HG03520 (cell line): ENCODE data around the gene CBFB.
"Not testable (repeated sequence)": the region's sequence is repeated elsewhere in the genome, so short reads cannot be mapped to it uniquely, and the experiment has no call there.

ENCODE experiments used
- ATAC-seq: cut with Tn5 transposase; IDR thresholded peaks from one replicate; pipeline ENCODE4 v1.9.1; 2021; ENCODE audit warnings: mild to moderate bottlenecking, moderate library complexity; ENCODE audit not compliant: unreplicated experiment

The CBFB gene

GRCh38 chr16:67040166-67040565 lies 11.2 kb downstream of the CBFB start:
- no peak for ATAC-seq

GRCh38 chr16:67040906-67041305 lies 12.0 kb downstream of the CBFB start:
- no peak for ATAC-seq

- ATAC-seq = not testable (repeated sequence)
Observed at GRCh38 chr16:67041520-67041919, 12.6 kb downstream of the CBFB start.

GRCh38 chr16:67043420-67043819 lies 14.5 kb downstream of the CBFB start:
- no peak for ATAC-seq

- ATAC-seq = no peak
Observed at GRCh38 chr16:67050796-67051195, 21.8 kb downstream of the CBFB start.

GRCh38 chr16:67052399-67052798 lies 23.4 kb downstream of the CBFB start:
- ATAC-seq = no peak

GRCh38 chr16:67053767-67054334 lies 24.9 kb downstream of the CBFB start:
- ATAC-seq = no peak

- no peak for ATAC-seq
Observed at GRCh38 chr16:67054901-67055300, 26.0 kb downstream of the CBFB start.

GRCh38 chr16:67055712-67056487 lies 27.0 kb downstream of the CBFB start:
- ATAC-seq = no peak

- no peak for ATAC-seq
Observed at GRCh38 chr16:67063008-67063407, 34.1 kb downstream of the CBFB start.

- no peak for ATAC-seq
Observed at GRCh38 chr16:67068212-67068753, 39.3 kb downstream of the CBFB start.

- no peak for ATAC-seq
Observed at GRCh38 chr16:67071476-67072048, 42.6 kb downstream of the CBFB start.

GRCh38 chr16:67075331-67075730 lies 46.4 kb downstream of the CBFB start:
- no peak for ATAC-seq

- ATAC-seq = no peak
Observed at GRCh38 chr16:67077871-67078270, 48.9 kb downstream of the CBFB start.

- ATAC-seq = no peak
Observed at GRCh38 chr16:67082100-67082499, 53.2 kb downstream of the CBFB start.

- no peak for ATAC-seq
Observed at GRCh38 chr16:67082891-67083290, 53.9 kb downstream of the CBFB start.

GRCh38 chr16:67084345-67085028 lies 55.5 kb downstream of the CBFB start:
- peak; percentile 51 for ATAC-seq

GRCh38 chr16:67086822-67087221 lies 57.9 kb downstream of the CBFB start:
- no peak for ATAC-seq

GRCh38 chr16:67087291-67087690 lies 58.3 kb downstream of the CBFB start:
- no peak for ATAC-seq

GRCh38 chr16:67087803-67088202 lies 58.9 kb downstream of the CBFB start:
- no peak for ATAC-seq

- ATAC-seq = no peak
Observed at GRCh38 chr16:67088551-67088950, 59.6 kb downstream of the CBFB start.
